Middle frontal gyrus (tissue), 1 donor: ENCODE data around the gene KCNAB2.
A peak's percentile ranks its signal among the peaks of the same experiment; 100 is the strongest.

Source experiments
- DNase-seq: peaks from one replicate; pipeline ENCODE4 v3.0.0-alpha.2; 2015; ENCODE audit warnings: low spot score; ENCODE audit errors: extremely low spot score

Gene KCNAB2

GRCh38 chr1:6094801-6095505, 49.3 kb downstream of the KCNAB2 start:
- no peak for DNase-seq

DNA sequence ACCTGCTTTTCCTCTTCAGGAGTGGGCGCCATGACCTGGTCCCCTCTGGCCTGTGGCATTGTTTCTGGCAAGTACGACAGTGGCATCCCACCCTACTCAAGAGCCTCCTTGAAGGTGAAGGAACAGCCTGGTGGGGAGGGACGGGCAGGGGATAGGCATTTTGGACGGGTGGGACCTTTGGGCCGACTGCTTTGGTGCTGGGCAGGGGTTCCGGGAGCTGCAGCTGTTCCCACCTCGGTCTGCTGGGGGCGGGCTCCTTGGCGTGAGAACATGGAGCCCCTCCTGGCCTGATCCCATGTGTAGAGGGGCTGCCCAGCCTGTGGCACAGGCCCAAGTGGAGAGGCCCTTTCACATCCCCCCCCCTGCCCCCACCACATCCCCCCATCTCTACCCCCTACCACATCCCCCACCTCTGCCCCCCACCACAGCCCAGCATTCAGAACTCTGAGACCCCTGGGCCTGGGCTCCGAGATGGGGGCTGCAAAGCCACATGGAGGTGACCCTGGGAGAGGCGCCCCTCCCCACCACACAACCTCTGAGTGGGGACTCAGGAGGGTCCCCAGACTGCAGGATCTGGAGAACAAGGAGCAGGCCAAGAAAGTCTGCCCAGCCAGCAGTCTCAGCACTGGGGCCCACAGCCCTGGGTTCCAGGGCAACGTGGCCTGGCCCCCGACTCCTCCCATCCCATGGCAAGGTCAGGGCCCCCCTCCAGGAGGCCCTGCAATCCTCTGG, 50.0 kb downstream of the KCNAB2 start:
- no peak for DNase-seq

GRCh38 chr1:6096243-6097116, 50.8 kb downstream of the KCNAB2 start:
- DNase-seq = no peak

DNA sequence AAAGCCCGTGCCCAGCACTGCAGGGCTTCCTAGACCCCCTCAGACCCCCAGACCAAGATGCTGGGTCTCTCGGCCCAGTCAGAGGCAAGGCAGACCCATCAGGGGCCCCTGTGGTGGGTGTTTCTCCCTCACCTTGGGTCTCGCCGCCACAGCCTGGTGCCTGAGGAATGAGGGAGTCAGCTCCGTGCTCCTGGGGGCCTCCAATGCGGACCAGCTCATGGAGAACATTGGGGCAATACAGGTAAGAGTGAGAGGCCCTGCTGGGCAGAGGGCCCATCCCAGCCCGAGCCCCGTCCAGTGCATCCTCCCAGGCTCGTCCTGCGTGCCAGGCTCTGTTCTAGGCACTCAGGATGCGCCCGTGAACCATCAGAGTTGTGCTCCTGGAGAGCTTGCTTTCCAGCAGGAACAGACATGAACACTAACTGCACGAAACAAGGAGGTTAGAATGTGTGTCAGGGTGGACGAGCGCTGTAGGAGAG, 51.5 kb downstream of the KCNAB2 start:
- no peak for DNase-seq

- no peak for DNase-seq
These were observed 52.1 kb downstream of the KCNAB2 start for GRCh38 chr1:6097824-6098223.

GRCh38 chr1:6098303-6099215, 52.9 kb downstream of the KCNAB2 start:
- DNase-seq = peak; percentile 41

DNA sequence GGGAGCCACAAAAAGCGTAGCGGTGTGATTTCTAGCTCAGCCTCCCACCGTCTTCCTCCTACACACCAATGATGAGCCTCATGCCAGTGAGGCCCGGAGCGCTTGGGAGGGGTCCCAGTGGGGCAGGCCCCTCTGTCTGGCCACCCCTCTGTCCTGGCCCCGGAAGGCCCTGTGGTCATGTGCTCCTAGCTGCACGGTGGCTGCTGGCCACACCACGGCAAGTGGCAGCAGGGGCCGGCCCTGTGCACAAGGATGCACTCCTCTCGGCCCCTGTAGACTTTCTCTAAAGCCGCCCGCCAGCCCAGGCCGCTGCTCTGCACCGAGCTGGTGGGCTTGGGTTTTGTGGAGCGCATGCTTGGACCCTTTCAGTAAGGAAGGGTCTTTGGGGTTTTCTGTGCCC, 53.6 kb downstream of the KCNAB2 start:
- DNase-seq = no peak

DNA sequence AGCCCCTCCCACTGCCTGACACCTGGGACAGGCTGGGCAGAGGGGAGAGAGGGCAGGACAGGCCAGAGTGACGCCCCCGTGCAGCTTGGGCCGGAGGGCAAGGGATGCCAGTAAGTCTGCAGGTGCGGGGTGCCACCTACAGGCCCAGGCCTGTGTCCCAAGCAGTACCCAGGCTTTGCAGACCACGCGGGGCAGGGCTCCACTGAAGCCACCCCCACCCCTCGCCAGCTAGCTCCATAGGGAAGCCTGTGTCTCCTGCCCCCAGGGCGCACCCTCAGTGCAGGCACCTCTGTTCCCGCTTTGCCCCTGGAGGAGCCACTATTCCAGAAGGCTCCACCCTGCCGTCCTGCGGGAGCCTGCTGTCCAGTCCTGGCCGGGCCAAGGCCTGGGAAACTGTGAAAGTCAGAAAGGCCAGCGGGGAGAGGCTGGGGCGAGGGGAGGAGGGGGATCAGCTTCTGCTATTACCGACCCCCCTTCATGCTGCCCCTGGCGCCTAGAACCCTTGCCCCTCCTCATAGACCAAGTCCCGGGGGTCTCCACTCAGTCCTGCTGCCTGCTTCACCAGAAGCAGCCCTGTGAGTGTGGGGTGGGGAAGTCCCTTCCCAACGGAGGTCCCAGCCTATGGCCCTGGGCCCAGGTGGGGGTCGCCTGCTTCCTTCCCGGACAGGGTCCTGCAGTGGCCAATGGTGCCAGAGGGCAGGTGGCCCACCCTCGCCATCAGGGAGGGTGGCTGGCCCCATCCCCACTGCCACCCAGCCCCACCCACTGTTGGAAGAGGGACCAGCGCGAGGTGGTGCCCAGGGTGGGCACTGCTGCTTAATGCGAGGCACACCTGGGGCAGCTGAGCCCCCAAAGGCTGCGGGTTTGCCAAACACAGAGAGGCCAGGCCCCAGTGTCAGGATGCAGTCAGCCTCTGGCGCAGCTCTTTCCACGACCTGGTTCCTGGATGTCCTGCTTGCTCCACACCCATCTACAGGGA, 54.4 kb downstream of the KCNAB2 start:
- DNase-seq = no peak

DNA sequence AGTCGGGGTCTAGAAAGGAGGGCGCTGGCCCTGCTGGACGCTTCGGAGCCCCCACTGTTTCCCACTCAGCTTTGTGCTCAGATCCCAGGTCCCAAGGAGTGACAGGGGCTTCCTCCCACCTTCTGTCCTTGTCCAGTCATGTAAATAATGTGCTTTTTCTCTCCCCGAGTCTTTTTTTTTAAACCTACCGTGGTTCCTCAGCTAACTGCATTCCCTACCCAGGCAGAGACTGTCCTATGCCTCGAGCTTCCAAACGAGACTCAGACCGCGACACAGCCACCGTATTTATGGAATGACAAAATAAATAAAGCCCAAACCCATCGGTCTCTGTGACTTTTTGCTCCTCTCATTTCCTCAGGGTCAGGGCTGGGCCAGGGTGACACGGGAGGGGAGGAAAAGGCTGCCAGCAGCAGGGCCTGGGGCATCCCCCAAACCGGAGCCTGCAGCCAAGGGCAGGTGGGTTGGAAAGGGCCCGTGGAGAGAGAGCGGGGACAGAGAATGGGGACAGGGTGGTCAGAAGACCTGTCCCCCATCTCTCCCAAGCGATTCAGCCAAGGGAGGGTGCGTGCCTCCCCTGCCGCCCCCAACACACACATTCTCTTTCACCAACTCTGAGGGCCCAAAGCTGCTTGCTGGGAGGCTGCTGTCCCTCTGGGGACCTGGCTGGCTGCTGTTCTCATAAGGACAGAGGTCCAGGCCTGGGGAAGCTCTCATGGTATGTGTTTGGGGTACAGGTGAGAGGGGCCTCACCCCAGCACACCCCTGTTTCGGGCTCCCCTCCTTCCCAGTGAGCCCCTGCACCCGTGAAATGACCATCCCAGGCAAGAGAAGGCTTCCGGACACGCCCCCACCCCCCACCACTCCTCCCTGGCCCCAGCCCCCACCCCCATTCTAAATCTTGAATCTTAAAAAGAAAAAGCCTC, 55.4 kb downstream of the KCNAB2 start:
- DNase-seq = no peak

DNA sequence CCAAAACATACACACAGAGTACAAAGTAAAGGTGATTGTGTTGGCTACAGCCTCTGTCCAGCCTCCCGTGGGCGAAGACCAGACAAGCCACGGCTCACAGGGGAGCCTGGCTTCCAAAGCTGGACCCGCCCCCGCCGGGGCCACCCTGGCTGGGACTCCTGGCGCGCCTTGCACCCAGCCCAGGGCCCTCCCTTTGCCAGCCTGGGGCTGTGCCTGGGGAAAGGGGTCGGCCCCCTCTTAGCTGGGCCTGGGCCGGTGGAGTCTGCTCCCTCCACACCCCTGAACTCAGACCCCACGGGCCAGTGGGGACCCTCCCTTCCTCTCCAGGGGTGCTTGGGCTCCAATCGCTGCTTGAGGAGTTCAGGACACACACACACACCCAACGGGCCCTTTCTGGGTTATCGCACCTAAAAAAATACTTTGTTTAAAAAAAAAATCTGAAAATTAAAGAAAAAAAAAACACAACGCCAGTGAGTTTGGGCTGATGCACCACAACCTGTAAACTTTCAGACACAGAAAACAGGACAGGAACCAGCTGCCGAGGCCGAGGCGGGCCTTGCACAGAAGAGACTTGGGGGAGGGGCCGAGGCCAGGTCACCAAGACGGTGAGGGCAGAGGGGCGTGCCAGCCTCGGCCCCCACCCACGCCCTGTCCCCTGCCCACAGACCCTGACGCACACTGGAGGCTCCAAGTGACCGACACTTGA, 56.3 kb downstream of the KCNAB2 start:
- DNase-seq = no peak

DNA sequence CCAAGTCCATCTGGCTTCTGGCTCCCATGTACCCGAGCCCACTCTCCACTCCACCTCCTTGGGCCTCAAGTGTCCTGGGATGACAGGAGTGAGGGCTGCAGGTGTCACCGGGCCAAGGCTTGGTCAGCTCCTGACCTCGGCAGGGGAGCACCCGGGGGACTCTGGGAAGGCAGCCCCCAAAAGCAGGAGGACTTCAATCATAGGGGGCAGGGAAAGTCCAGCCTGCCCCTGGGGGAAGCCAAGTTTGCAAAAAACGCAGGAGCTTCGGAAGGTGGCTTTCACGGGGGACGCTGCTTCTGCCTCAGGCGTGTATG, 56.8 kb downstream of the KCNAB2 start:
- DNase-seq = no peak

DNA sequence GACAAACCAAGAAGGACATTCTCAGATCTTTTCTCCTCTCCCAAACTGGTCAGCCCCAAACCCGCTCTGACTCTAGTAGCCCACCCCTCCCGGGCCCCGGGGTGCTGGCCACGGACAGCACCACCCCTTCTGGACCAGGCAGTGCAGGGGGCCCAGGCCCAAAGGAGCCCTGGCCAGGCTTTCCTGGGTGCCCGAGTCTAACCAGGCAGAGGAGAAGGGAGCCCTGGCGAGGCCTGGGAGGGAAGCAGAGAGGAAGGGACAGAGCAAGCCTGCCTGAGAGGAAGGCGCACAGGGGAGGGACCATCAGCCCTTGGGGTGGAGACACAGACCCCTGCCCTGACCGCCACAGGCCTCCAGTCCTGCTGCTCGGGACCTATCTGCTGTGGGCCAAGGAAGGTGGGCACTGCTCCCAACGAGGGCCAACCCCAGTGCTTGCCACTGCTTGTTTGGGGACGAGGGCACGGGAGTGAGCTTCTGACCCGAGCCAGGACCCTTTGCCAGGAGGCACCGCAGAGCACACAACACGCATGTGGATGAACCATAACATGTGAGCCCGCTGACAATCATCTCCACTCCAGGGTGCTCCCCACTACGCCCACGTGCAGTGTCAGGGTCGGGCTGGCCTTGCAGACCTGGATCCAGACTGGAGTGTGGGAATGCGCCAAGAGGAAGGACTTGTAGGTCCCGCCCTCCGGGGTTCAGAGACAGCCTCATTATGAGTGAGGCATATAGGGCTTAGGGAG, 57.6 kb downstream of the KCNAB2 start:
- no peak for DNase-seq

DNA sequence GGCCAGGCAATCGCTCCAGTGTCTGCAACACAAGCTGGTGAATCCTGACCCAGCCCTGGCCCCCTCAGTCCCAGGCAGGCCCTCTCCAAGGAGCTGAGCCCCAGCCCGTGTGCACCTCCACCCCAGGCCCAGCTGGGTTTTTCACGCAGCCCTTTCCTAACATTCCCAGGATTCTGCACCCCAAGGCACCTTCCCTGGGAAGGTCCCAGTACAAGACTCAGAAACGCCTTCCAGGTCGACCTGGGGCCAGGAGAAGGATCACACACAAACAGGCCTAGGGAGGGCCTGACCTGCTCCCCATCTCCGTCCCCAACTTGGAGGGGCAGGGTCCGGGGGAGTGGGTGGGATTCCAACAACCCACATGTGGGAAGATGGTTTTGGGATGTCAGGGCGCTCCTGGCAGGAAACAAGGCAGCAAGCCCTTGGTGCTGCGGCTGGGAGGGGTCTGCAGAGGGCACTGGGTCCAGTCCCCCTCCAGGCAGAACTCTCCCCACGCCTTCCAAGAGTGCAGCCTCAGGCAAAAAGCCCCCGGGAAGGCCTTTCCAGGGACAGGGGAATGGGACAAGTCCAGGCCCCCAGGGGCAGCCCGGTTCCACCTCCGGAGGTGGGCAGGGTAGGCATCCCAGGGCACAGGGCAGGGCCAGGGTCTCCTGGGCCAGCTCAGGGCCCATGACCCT, 58.3 kb downstream of the KCNAB2 start:
- no peak for DNase-seq

DNA sequence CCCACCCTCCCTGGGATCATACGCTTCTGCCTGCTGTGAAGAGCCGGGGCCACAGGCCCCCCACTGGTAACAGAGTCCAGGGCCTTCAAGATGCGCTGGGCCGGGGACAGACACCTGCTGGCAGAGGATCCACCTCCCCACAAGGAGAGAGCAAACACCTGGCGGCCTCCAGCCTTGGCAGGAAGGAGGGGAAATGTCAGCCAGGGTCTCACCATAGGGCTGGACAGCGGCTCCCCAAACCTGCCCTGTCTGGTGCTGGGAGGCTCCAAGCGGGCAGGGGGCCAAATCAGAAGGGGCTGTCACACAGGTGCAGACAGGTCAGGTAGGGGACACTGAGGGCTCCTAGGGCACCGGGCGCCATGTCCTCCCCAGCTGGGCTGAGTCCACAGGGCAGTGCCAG, 58.9 kb downstream of the KCNAB2 start:
- no peak for DNase-seq

- no peak for DNase-seq
These were observed 59.6 kb downstream of the KCNAB2 start for GRCh38 chr1:6105218-6105679.

- DNase-seq = no peak
These were observed 60.1 kb downstream of the KCNAB2 start for GRCh38 chr1:6105763-6106162.

- no peak for DNase-seq
These were observed 60.6 kb downstream of the KCNAB2 start for GRCh38 chr1:6106321-6106731.
